Pancreas (tissue), 10 donors: ENCODE results near the gene DNAJA3. TPM values are rescaled to one million over a fixed set of nuclear protein-coding genes. Genes with fewer than 3 reads are reported as not detected.

Experiments
- ATAC-seq, 4 donors: fragments of 200-7000 bp; cut with Tn5 transposase; one replicate each; pipeline versions ENCODE4 v1.8.0 to v1.9.1; 2020; ENCODE audit warnings: mild to moderate bottlenecking in 4 of 4, moderate library complexity in 4 of 4
- DNase-seq, 6 donors: peaks; one replicate each; pipeline ENCODE4 v3.0.0-alpha.2; 2020
- FAIRE-seq: peaks from 2 replicates; lab custom pipeline; 2012; peaks lifted over from hg19 to GRCh38; lab: Jason Lieb, UNC
- H3K27ac ChIP-seq, 4 donors: fragments of 200-600 bp; sonication (generic); 1 replicate in 3 of 4; 2 replicates in 1 of 4; pipeline versions ENCODE4 v1.5.0 to v1.8.0; 2020
- H3K27me3 ChIP-seq, 4 donors: fragments of 200-600 bp; one replicate each; pipeline ENCODE4 v1.8.0; 2021
- H3K36me3 ChIP-seq, 3 donors: fragments of 200-600 bp; sonication (generic) in 1 of 3; one replicate each; pipeline versions ENCODE4 v1.5.0 to v1.8.0; 2020 to 2021
- H3K4me1 ChIP-seq, 3 donors: fragments of 200-600 bp; one replicate each; pipeline ENCODE4 v1.8.0; 2021
- H3K4me3 ChIP-seq, 4 donors: fragments of 200-600 bp; sonication (generic) in 2 of 4; one replicate each; pipeline versions ENCODE4 v1.5.0 to v1.8.0; 2020 to 2021
- H3K9me3 ChIP-seq, 4 donors: fragments of 200-600 bp; one replicate each; pipeline ENCODE4 v1.8.0; 2021
- WGBS, 2 donors: extraction: QIAGEN DNeasy Blood & Tissue Kit; methylation state at CpG; one replicate each; pipeline ENCODE4 v1.1.7; 2013; 5-methylcytosine and 5-hydroxymethylcytosine counted together
- intact Hi-C, 3 donors: fragments of 100-400 bp; cut with DNase I; formaldehyde crosslinking; loops; one replicate each; pipeline versions ENCODE4 v1.11.1 to v1.14.2; 2022
- polyA plus RNA-seq, 2 donors: library from polyadenylated mRNA; stranded (reverse); fragments of 200-250 nt; gene quantifications; one replicate each; pipeline ENCODE4 v1.2.3, GENCODE V29; 2013
- total RNA-seq, 6 donors: library from RNA; stranded (reverse); fragmentation: NEBNext Ultra II Directional in 4 of 6; extraction: Animal tissue kit (Norgen Biotek cat#: 25700) in 4 of 6; gene quantifications; one replicate each; pipeline versions ENCODE4 v1.2.1 to v1.2.4, GENCODE V29; 2021 to 2023
- TF ChIP-seq, protein P1 (sequence below), 4 donors: fragments of 200-600 bp; sonication (generic) in 3 of 4; IDR thresholded peaks; one replicate each; pipeline versions ENCODE4 v1.5.0 to v1.8.0; 2021; ENCODE audit warnings: antibody characterized with exemption in 4 of 4
- donor health status: healthy with polysubstance abuse.
- donor health status: DM: no; HTN: no; CAD: no; lungs with moderate emphysema.
- donor health status: DM: no; HTN: no; CAD: no.
- donor health status: control.
- donor health status: control.
- donor health status: Bipolar disorder and iron deficiency.
- donor health status: DM: yes; HTN: yes; CAD: no.
- donor health status: DM: no; HTN: no; CAD: no.
- donor health status: DM: no; HTN: no; CAD: no.
- donor health status: DM: yes; HTN: yes; CAD: no.

Gene DNAJA3
- total and polyA plus RNA-seq, 8 donors = 20.3 to 33.7 (median 21.5) TPM

DNA sequence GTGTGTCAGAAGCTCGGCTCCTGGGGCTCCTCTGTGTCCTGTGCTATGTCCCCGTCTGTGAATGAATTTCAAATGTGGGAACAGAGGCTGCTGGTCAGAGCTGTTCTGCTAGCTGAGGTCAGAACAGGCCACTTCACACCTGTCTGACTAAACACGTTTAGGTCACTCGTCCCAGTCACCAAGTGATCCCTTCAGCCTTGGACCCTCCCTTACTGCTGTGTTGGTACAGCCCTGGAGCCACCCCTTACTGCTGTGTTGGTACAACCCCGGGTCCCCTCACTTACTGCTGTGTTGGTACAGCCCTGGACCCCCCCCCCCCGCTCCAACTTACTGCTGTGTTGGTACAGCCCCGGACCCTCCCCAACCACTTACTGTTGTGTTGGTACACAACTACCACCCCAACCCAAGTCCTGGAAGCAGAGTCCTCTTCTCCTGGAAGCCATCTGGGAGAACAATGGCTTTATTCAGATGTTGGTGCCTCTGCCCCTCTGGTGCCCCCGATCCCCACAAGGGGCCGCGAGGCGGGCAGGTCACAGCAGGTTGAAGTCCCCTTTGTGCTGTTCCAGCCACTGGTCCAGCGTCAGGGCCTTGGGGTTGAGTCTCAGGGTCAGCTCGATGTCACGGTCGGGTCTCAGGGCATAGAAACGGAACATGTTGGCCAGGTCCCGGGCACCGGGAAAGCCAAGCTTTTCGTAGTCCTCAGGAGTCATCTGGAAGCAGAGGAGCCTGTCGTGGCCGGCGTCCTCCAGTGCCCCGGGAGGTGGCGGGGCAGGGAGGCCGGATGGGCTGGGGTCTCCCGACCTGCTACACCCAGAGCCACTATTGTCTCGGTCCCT, 35.8 kb downstream of the DNAJA3 start:
- H3K4me3 ChIP-seq = no peak overlapping the region
- peaks cover 0 to 14% (median 3%) of the 10 kb centered on the region in 3 donors for H3K36me3 ChIP-seq
- H3K27me3 ChIP-seq = no peaks in the 10 kb centered on the region
- no peak overlapping the region for H3K27ac ChIP-seq
- peak in 3 of 4 donors; percentile 8 to 17 (median 12) for ATAC-seq
- 79 to 81% methylated on average over 27 of the region's 27 CpGs for WGBS, 2 donors
- H3K4me1 ChIP-seq = no peaks in the 10 kb centered on the region
- H3K9me3 ChIP-seq = no peaks in the 10 kb centered on the region
- intact Hi-C loops = no loop called here
- DNase-seq = no peak
- no peak for FAIRE-seq
- TF ChIP-seq, protein P1, sequence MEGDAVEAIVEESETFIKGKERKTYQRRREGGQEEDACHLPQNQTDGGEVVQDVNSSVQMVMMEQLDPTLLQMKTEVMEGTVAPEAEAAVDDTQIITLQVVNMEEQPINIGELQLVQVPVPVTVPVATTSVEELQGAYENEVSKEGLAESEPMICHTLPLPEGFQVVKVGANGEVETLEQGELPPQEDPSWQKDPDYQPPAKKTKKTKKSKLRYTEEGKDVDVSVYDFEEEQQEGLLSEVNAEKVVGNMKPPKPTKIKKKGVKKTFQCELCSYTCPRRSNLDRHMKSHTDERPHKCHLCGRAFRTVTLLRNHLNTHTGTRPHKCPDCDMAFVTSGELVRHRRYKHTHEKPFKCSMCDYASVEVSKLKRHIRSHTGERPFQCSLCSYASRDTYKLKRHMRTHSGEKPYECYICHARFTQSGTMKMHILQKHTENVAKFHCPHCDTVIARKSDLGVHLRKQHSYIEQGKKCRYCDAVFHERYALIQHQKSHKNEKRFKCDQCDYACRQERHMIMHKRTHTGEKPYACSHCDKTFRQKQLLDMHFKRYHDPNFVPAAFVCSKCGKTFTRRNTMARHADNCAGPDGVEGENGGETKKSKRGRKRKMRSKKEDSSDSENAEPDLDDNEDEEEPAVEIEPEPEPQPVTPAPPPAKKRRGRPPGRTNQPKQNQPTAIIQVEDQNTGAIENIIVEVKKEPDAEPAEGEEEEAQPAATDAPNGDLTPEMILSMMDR (IDR thresholded peaks at IDR 0.05) = no peak

GRCh38 chr16:4463522-4464163, 38.0 kb downstream of the DNAJA3 start:
- Histone ChIP-seq H3K9me3 (no peaks in the 10 kb centered on the region), H3K36me3 (peaks cover 0 to 8% (median 3%) of the 10 kb centered on the region in 3 donors), H3K4me1 (no peaks in the 10 kb centered on the region), H3K4me3 (no peak overlapping the region), H3K27me3 (no peaks in the 10 kb centered on the region), H3K27ac (no peak overlapping the region)
- ATAC-seq (no peak), DNase-seq (no peak), FAIRE-seq (no peak)
- WGBS, 2 donors = 83 to 89% methylated on average over 22 of the region's 22 CpGs
- TF ChIP-seq, protein P1 (IDR thresholded peaks at IDR 0.05) = no peak
- intact Hi-C loops = no loop called here

DNA sequence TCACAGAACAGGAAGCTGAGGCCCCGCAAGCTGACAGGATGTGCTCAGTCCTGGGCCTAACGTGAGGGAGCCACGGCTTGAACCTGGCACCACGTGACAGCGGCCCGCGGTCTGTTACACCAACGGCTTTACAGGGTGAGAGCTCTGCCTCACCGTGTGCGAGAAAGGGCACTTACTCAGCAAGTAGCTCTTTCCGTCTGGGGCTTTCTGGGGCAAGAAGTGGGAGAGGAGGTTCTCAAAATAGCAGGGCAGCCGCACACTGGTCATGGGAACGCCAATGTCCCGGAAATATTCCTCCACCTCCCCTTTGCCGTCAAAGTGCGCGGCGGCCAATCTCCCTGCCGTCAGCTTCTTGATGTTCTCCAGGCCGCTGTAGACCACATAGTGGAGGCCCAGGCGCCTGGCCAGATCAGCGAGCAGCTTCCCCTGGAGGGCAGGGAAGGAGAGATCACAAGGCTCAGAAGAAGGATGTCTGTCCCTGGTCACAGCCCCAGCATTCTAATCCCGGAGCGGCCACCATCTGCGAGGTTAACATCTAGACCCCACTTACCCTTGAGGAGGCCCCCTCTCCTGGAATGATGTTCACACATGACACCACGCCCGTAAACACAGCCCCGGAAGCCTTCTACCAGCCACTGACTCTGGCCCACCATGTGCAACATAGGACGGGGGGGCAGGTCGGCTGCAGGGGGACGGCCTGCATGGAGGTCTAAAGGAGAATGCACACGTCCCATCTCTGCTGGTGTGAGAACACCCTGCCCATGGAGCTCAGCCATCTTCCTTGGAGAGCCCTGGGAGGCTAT, 40.5 kb downstream of the DNAJA3 start:
- TF ChIP-seq, protein P1 (IDR thresholded peaks at IDR 0.05) = no peak
- ATAC-seq = peak in 3 of 4 donors; percentile 13 to 37 (median 26)
- FAIRE-seq = no peak
- H3K27me3 ChIP-seq = no peaks in the 10 kb centered on the region
- H3K4me3 ChIP-seq = no peak overlapping the region
- intact Hi-C loops = no loop called here
- no peaks in the 10 kb centered on the region for H3K9me3 ChIP-seq
- WGBS, 2 donors = 91 to 92% methylated on average over 32 of the region's 32 CpGs
- no peak overlapping the region for H3K27ac ChIP-seq
- DNase-seq = peak in 1 of 6 donors; percentile 57
- H3K36me3 ChIP-seq = peaks cover 0 to 18% (median 5%) of the 10 kb centered on the region in 3 donors
- no peaks in the 10 kb centered on the region for H3K4me1 ChIP-seq

DNA sequence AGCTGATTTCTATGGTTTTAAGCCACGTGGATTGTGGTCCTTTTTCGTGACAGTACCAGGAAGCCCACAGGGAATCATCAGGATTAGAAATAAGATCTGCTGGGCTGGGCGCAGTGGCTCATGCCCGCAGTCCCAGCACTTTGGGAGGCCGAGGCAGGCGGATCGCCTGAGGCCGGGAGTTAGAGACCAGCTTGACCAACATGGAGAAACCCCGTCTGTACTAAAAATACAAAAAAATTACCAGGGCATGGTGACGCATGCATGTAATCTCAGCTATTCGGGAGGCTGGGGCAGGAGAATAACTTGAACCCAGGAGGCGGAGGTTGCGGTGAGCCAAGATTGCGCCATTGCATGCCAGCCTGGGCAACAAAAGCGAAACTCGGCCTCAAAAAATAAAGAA, 42.2 kb downstream of the DNAJA3 start:
- DNase-seq (peak in 1 of 6 donors; percentile 15), ATAC-seq (no peak), FAIRE-seq (no peak)
- no peak overlapping the region for H3K27ac ChIP-seq
- peaks cover 0 to 18% (median 5%) of the 10 kb centered on the region in 3 donors for H3K36me3 ChIP-seq
- H3K27me3 ChIP-seq = no peaks in the 10 kb centered on the region
- TF ChIP-seq, protein P1 (IDR thresholded peaks at IDR 0.05) = no peak
- H3K4me3 ChIP-seq = no peak overlapping the region
- no peaks in the 10 kb centered on the region for H3K9me3 ChIP-seq
- intact Hi-C loops = no loop called here
- 95 to 97% methylated on average over 16 of the region's 16 CpGs for WGBS, 2 donors
- no peaks in the 10 kb centered on the region for H3K4me1 ChIP-seq
